ENCODE results near the gene TAF15.

GRCh38 chr17:35893751-35894150 is 84.5 kb downstream of the TAF15 start:
- TF ChIP-seq CTCF (IDR thresholded peaks at IDR 0.05) (no peak), POLR2A (IDR thresholded peaks at IDR 0.05) (no peak)
